ENCODE data around the gene KLHL26.
"Not testable (repeated sequence)": the region's sequence is repeated elsewhere in the genome, so short reads cannot be mapped to it uniquely, and the experiment has no call there.

Gene KLHL26

DNA sequence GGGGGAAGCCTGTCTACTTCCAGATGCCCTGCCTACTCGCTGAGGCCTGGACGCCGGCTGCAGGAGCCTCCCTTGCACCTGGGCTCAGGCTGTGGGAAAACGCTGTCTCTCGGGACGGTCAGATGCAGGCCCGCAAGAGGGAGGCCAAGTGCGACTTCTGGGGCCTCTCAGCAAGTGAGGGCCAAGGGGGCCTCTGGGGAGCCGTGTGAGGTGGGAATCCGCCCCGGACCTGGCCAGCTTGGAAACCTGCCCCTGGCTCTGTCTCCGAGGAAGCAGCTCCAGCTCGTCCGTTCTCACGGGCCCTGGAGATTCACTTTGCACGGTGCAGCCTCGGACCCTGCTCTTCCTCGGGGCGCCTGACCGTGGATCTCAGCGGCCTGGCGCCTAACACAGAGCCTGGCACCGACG lies 35.2 kb downstream of the KLHL26 start:
- POLR2A ChIA-PET, result interaction anchor here (0.7 kb wide), 1 partner anchor 108 kb away, joined by 4 read pairs; no protein-coding TSS in a partner anchor
- no peak for DNase-seq (ENCODE audit: extremely low spot score)
- CTCF ChIA-PET, result interaction anchor here (1.2 to 2.5 kb wide), 4 partner anchors 8 to 175 kb away, joined by 4 to 8 read pairs (median 4); no protein-coding TSS in a partner anchor
- TF ChIP-seq, protein P1, sequence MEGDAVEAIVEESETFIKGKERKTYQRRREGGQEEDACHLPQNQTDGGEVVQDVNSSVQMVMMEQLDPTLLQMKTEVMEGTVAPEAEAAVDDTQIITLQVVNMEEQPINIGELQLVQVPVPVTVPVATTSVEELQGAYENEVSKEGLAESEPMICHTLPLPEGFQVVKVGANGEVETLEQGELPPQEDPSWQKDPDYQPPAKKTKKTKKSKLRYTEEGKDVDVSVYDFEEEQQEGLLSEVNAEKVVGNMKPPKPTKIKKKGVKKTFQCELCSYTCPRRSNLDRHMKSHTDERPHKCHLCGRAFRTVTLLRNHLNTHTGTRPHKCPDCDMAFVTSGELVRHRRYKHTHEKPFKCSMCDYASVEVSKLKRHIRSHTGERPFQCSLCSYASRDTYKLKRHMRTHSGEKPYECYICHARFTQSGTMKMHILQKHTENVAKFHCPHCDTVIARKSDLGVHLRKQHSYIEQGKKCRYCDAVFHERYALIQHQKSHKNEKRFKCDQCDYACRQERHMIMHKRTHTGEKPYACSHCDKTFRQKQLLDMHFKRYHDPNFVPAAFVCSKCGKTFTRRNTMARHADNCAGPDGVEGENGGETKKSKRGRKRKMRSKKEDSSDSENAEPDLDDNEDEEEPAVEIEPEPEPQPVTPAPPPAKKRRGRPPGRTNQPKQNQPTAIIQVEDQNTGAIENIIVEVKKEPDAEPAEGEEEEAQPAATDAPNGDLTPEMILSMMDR (IDR thresholded peaks at IDR 0.05; ENCODE audit: control extremely low read depth, extremely low read depth, low read depth, missing control alignments), result no peak

- POLR2A ChIA-PET, result no interaction called here
- TF ChIP-seq, protein P1 (IDR thresholded peaks at IDR 0.05; ENCODE audit: control extremely low read depth, extremely low read depth, low read depth, missing control alignments), result no peak
- CTCF ChIA-PET, result interaction anchor here (1.1 to 2.5 kb wide), 4 partner anchors 15 to 175 kb away, joined by 3 to 8 read pairs (median 4); no protein-coding TSS in a partner anchor
- DNase-seq (ENCODE audit: extremely low spot score), result no peak
Measured at GRCh38 chr19:18672606-18673337, 35.9 kb downstream of the KLHL26 start.

DNA sequence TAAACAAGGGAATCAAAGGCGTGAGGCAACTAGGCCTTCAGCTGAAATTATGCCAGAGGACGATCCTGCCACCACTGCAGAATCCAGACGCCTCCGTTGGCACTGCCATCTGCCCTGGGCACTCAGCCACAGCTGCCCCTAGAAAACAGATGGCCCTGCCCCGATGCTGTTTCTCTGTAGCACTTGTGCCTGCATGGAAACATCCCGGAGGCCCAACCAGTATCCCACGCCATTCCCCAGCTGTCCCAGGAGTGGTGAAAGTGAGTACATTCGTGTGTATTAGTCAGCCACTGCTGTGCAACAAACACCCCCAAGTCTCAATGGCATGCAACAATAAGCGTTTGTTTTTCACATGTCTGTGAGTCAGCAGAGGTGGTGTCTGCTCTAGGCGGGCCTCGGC lies 37.8 kb downstream of the KLHL26 start:
- CTCF ChIA-PET, result interaction anchor here (1.0 to 4.4 kb wide), 3 partner anchors 8 to 81 kb away, joined by 3 to 20 read pairs (median 3); no protein-coding TSS in a partner anchor
- POLR2A ChIA-PET, result no interaction called here
- TF ChIP-seq, protein P1 (IDR thresholded peaks at IDR 0.05; ENCODE audit: control extremely low read depth, extremely low read depth, low read depth, missing control alignments), result no peak
- no peak for DNase-seq (ENCODE audit: extremely low spot score)

GRCh38 chr19:18675779-18676178 lies 39.0 kb downstream of the KLHL26 start:
- ChIA-PET POLR2A (no interaction called here), CTCF (interaction anchor here (0.9 to 4.4 kb wide), 5 partner anchors 9 to 156 kb away, joined by 3 to 20 read pairs (median 4); no protein-coding TSS in a partner anchor)
- DNase-seq (ENCODE audit: extremely low spot score), result no peak
- TF ChIP-seq, protein P1 (IDR thresholded peaks at IDR 0.05; ENCODE audit: control extremely low read depth, extremely low read depth, low read depth, missing control alignments), result peak; percentile 27

DNA sequence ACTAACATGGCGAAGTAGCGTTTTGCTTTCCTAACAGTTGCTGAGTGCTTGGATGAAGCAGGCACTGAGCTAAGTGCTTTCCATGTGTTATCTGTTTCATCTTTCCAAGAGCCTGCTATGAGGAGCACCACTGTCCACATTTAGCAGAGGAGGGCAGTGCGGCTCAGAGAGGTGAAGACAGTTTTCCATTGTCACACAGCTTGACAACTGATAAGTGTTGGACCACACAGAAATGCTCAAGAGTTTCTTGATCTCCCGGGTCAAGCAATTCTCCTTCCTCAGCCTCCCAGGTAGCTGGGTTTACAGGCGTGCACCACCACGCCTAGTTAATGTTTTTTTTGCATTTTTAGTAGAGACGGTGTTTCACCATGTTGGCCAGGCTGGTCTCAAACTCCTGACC lies 39.9 kb downstream of the KLHL26 start:
- TF ChIP-seq, protein P1 (IDR thresholded peaks at IDR 0.05; ENCODE audit: control extremely low read depth, extremely low read depth, low read depth, missing control alignments), result no peak
- ChIA-PET POLR2A (interaction anchor here (0.7 kb wide), 1 partner anchor 229 kb away, joined by 11 read pairs; no protein-coding TSS in a partner anchor), CTCF (interaction anchor here (0.9 to 4.4 kb wide), 6 partner anchors 13 to 170 kb away, joined by 3 to 20 read pairs (median 4); no protein-coding TSS in a partner anchor)
- DNase-seq (ENCODE audit: extremely low spot score), result no peak

GRCh38 chr19:18677156-18677555 lies 40.3 kb downstream of the KLHL26 start:
- ChIA-PET CTCF (interaction anchor here (0.9 to 4.4 kb wide), 5 partner anchors 83 to 170 kb away, joined by 3 to 20 read pairs (median 4); no protein-coding TSS in a partner anchor), POLR2A (no interaction called here)
- no peak for DNase-seq (ENCODE audit: extremely low spot score)
- TF ChIP-seq, protein P1 (IDR thresholded peaks at IDR 0.05; ENCODE audit: control extremely low read depth, extremely low read depth, low read depth, missing control alignments), result no peak

DNA sequence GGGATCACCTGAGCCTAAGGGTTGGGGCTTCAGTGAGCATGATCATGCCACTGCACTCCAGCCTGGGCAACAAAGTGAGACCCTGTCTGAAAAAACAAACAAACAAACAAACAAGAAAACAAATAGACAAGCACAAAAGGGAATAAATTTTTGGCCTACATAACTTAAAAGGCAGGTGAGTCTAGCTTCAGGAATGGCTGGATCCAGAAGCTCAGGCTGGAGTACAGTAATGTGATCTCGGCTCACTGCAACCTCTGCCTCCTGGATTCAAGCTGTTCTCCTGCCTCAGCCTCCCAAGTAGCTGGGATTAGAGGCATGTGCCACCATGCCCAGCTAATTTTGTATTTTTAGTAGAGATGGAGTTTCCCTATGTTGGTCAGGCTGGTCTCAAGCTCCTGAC lies 43.3 kb downstream of the KLHL26 start:
- POLR2A ChIA-PET, result interaction anchor here (0.8 kb wide), 1 partner anchor 240 kb away, joined by 4 read pairs; the partner anchor contains the start of gene DDX49
- CTCF ChIA-PET, result interaction anchor here (1.3 kb wide), 1 partner anchor 9 kb away, joined by 4 read pairs; no protein-coding TSS in a partner anchor
- not testable (repeated sequence) for DNase-seq (ENCODE audit: extremely low spot score)
